Trophoblast cell (in vitro differentiated cells and primary cell): ENCODE results near the gene AKAP6.

Experiments used
- DNase-seq, 2 donors: peaks; one replicate each; pipeline ENCODE4 v3.0.0-alpha.2; 2016
- H2AFZ ChIP-seq: 2 replicates; pipeline ENCODE4 v1.6.1; 2013; ENCODE audit warnings: low read length, moderate library complexity, mild to moderate bottlenecking; ENCODE audit not compliant: insufficient read depth, poor library complexity
- H2AK5ac ChIP-seq: 2 replicates; pipeline ENCODE4 v1.6.1; 2013; ENCODE audit warnings: mild to moderate bottlenecking, low read length
- H2BK120ac ChIP-seq: 2 replicates; pipeline ENCODE4 v1.6.1; 2013; ENCODE audit warnings: low read length, mild to moderate bottlenecking, moderate library complexity; ENCODE audit not compliant: insufficient read depth, poor library complexity
- H2BK12ac ChIP-seq: 2 replicates; pipeline ENCODE4 v1.6.1; 2013; ENCODE audit warnings: mild to moderate bottlenecking, low read length, moderate library complexity
- H2BK5ac ChIP-seq: 2 replicates; pipeline ENCODE4 v1.6.1; 2013; ENCODE audit warnings: low read length, low read depth, moderate library complexity, mild to moderate bottlenecking; ENCODE audit not compliant: poor library complexity
- H3K14ac ChIP-seq: 2 replicates; pipeline ENCODE4 v1.6.1; 2013; ENCODE audit warnings: mild to moderate bottlenecking, low read length
- H3K18ac ChIP-seq: 2 replicates; pipeline ENCODE4 v1.6.1; 2013; ENCODE audit warnings: mild to moderate bottlenecking, low read length
- H3K23ac ChIP-seq: 2 replicates; pipeline ENCODE4 v1.6.1; 2013; ENCODE audit warnings: low read length
- H3K27ac ChIP-seq: 2 replicates; pipeline ENCODE4 v1.5.1; 2013; ENCODE audit warnings: low read depth, mild to moderate bottlenecking, inconsistent platforms, low read length, moderate library complexity
- H3K27me3 ChIP-seq: 2 replicates; pipeline ENCODE4 v1.6.1; 2013; ENCODE audit warnings: inconsistent platforms, mild to moderate bottlenecking, low read length, moderate library complexity; ENCODE audit not compliant: insufficient read depth
- H3K36me3 ChIP-seq, 2 experiments: 1 replicate in 1 of 2; 2 replicates in 1 of 2; pipeline ENCODE4 v1.6.1; 2013; ENCODE audit warnings: low read length in 2 of 2, mild to moderate bottlenecking in 2 of 2, moderate library complexity in 1 of 2; ENCODE audit not compliant: insufficient read depth in 2 of 2, control insufficient read depth in 1 of 2
- H3K4ac ChIP-seq: 2 replicates; pipeline ENCODE4 v1.6.1; 2013; ENCODE audit warnings: low read depth, mild to moderate bottlenecking, low read length, moderate library complexity
- H3K4me1 ChIP-seq, 2 experiments: 1 replicate in 1 of 2; 2 replicates in 1 of 2; pipeline ENCODE4 v1.6.1; 2013; ENCODE audit warnings: low read length in 2 of 2, mild to moderate bottlenecking in 2 of 2, moderate library complexity in 1 of 2; ENCODE audit not compliant: insufficient read depth in 2 of 2, control insufficient read depth in 1 of 2
- H3K4me2 ChIP-seq: 2 replicates; pipeline ENCODE4 v1.6.1; 2013; ENCODE audit warnings: inconsistent platforms, mild to moderate bottlenecking, low read length, moderate library complexity
- H3K4me3 ChIP-seq: 2 replicates; pipeline ENCODE4 v1.5.1; 2013; ENCODE audit warnings: mild to moderate bottlenecking, low read depth, low read length, inconsistent platforms
- H3K79me1 ChIP-seq: one replicate; pipeline ENCODE4 v1.6.1; 2013; ENCODE audit warnings: low read length
- H3K79me2 ChIP-seq: 2 replicates; pipeline ENCODE4 v1.6.1; 2013; ENCODE audit warnings: low read length, mild to moderate bottlenecking; ENCODE audit not compliant: control insufficient read depth, insufficient read depth, poor library complexity
- H3K9ac ChIP-seq: 2 replicates; pipeline ENCODE4 v1.6.1; 2013; ENCODE audit warnings: mild to moderate bottlenecking, low read length
- H3K9me3 ChIP-seq: 2 replicates; pipeline ENCODE4 v1.6.1; 2013; ENCODE audit warnings: low read depth, mild to moderate bottlenecking, control low read depth, inconsistent platforms, low read length; ENCODE audit not compliant: insufficient read depth
- H4K12ac ChIP-seq: 2 replicates; pipeline ENCODE4 v1.6.1; 2013; ENCODE audit warnings: low read depth, mild to moderate bottlenecking, low read length, moderate library complexity
- H4K8ac ChIP-seq: 2 replicates; pipeline ENCODE4 v1.6.1; 2013; ENCODE audit warnings: low read depth, mild to moderate bottlenecking, low read length, moderate library complexity
- H4K91ac ChIP-seq: one replicate; pipeline ENCODE4 v1.6.1; 2013; ENCODE audit warnings: low read depth, mild to moderate bottlenecking, low read length, moderate library complexity
- WGBS: extraction: QIAGEN DNeasy Blood & Tissue Kit; methylation state at CpG from one replicate; pipeline ENCODE4 v1.1.7; 2013; ENCODE audit warnings: missing lambda C conversion rate; ENCODE audit not compliant: insufficient read length, insufficient coverage; ENCODE audit errors: extremely low coverage; 5-methylcytosine and 5-hydroxymethylcytosine counted together

Gene AKAP6

GRCh38 chr14:32688941-32689340 lies 359.8 kb downstream of the AKAP6 start:
- H3K36me3 ChIP-seq: no peaks in the 10 kb centered on the region
- H3K4ac ChIP-seq: no peak overlapping the region
- H3K14ac ChIP-seq: no peak overlapping the region
- DNase-seq: no peak
- H3K18ac ChIP-seq: no peak overlapping the region
- H4K8ac ChIP-seq: no peak overlapping the region
- no peaks in the 10 kb centered on the region for H3K4me1 ChIP-seq
- H2BK12ac ChIP-seq: no peak overlapping the region
- no peak overlapping the region for H3K4me3 ChIP-seq
- H2AFZ ChIP-seq: no peak overlapping the region
- WGBS: no CpG with 5 or more reads among the region's 2 CpGs
- H3K9me3 ChIP-seq: no peaks in the 10 kb centered on the region
- H3K4me2 ChIP-seq: no peak overlapping the region
- H3K9ac ChIP-seq: no peak overlapping the region
- no peaks in the 10 kb centered on the region for H3K79me1 ChIP-seq
- H3K79me2 ChIP-seq: no peaks in the 10 kb centered on the region
- H2AK5ac ChIP-seq: no peak overlapping the region
- no peak overlapping the region for H4K91ac ChIP-seq
- no peak overlapping the region for H3K23ac ChIP-seq
- no peak overlapping the region for H3K27ac ChIP-seq
- H3K27me3 ChIP-seq: no peaks in the 10 kb centered on the region
- H4K12ac ChIP-seq: no peak overlapping the region
- no peak overlapping the region for H2BK5ac ChIP-seq
- H2BK120ac ChIP-seq: no peak overlapping the region

- no peak overlapping the region for H4K12ac ChIP-seq
- H4K91ac ChIP-seq: no peak overlapping the region
- H3K14ac ChIP-seq: no peak overlapping the region
- no peak overlapping the region for H2AFZ ChIP-seq
- no peaks in the 10 kb centered on the region for H3K27me3 ChIP-seq
- no peak overlapping the region for H3K4me3 ChIP-seq
- H2AK5ac ChIP-seq: no peak overlapping the region
- H3K79me1 ChIP-seq: no peaks in the 10 kb centered on the region
- H2BK120ac ChIP-seq: no peak overlapping the region
- H3K23ac ChIP-seq: no peak overlapping the region
- H3K9ac ChIP-seq: no peak overlapping the region
- no peak overlapping the region for H3K4me2 ChIP-seq
- DNase-seq: no peak
- no peaks in the 10 kb centered on the region for H3K79me2 ChIP-seq
- no peak overlapping the region for H3K27ac ChIP-seq
- H3K4ac ChIP-seq: no peak overlapping the region
- H3K18ac ChIP-seq: no peak overlapping the region
- no peaks in the 10 kb centered on the region for H3K4me1 ChIP-seq
- no CpG with 5 or more reads among the region's 2 CpGs for WGBS
- no peak overlapping the region for H4K8ac ChIP-seq
- no peak overlapping the region for H2BK5ac ChIP-seq
- H3K9me3 ChIP-seq: no peaks in the 10 kb centered on the region
- H3K36me3 ChIP-seq: no peaks in the 10 kb centered on the region
- no peak overlapping the region for H2BK12ac ChIP-seq
These were observed 363.3 kb downstream of the AKAP6 start for GRCh38 chr14:32692441-32692840.

- no peak overlapping the region for H3K4me3 ChIP-seq
- WGBS: no CpG with 5 or more reads among the region's 3 CpGs
- no peak overlapping the region for H3K4ac ChIP-seq
These were observed 364.0 kb downstream of the AKAP6 start for GRCh38 chr14:32693114-32693513.

GRCh38 chr14:32694795-32695449 lies 365.8 kb downstream of the AKAP6 start:
- Histone ChIP-seq H3K23ac (no peak overlapping the region), H3K4me3 (no peak overlapping the region), H3K27ac (no peak overlapping the region), H4K8ac (no peak overlapping the region), H2BK5ac (no peak overlapping the region), H2BK12ac (no peak overlapping the region), H2AFZ (no peak overlapping the region), H3K18ac (no peak overlapping the region), H3K79me1 (no peaks in the 10 kb centered on the region), H3K14ac (no peak overlapping the region), H3K9ac (no peak overlapping the region), H3K4me2 (no peak overlapping the region), H3K27me3 (no peaks in the 10 kb centered on the region), H2AK5ac (no peak overlapping the region), H3K36me3 (no peaks in the 10 kb centered on the region), H4K12ac (no peak overlapping the region), H3K9me3 (no peaks in the 10 kb centered on the region), H4K91ac (no peak overlapping the region), H3K4ac (no peak overlapping the region), H3K4me1 (no peaks in the 10 kb centered on the region), H3K79me2 (no peaks in the 10 kb centered on the region), H2BK120ac (no peak overlapping the region)
- no peak for DNase-seq
- WGBS: no CpG with 5 or more reads among the region's 3 CpGs

More at GRCh38 chr14:32693114-32693513, 364.0 kb downstream of the AKAP6 start:
- Histone ChIP-seq H2BK5ac (no peak overlapping the region), H2AK5ac (no peak overlapping the region), H3K9me3 (no peaks in the 10 kb centered on the region), H2AFZ (no peak overlapping the region), H4K12ac (no peak overlapping the region), H2BK120ac (no peak overlapping the region), H3K4me1 (no peaks in the 10 kb centered on the region), H3K27me3 (no peaks in the 10 kb centered on the region), H4K8ac (no peak overlapping the region), H3K14ac (no peak overlapping the region), H2BK12ac (no peak overlapping the region), H3K23ac (no peak overlapping the region), H3K9ac (no peak overlapping the region), H3K4me2 (no peak overlapping the region), H4K91ac (no peak overlapping the region), H3K79me1 (no peaks in the 10 kb centered on the region), H3K36me3 (no peaks in the 10 kb centered on the region), H3K18ac (no peak overlapping the region), H3K27ac (no peak overlapping the region), H3K79me2 (no peaks in the 10 kb centered on the region)
- no peak for DNase-seq
